ENCODE data around the gene ACOD1. TPM values are rescaled to one million over a fixed set of nuclear protein-coding genes. Genes with fewer than 3 reads are reported as not detected.
"Not testable (repeated sequence)": the region's sequence is repeated elsewhere in the genome, so short reads cannot be mapped to it uniquely, and the experiment has no call there.

Gene ACOD1
- total RNA-seq, result not detected

DNA sequence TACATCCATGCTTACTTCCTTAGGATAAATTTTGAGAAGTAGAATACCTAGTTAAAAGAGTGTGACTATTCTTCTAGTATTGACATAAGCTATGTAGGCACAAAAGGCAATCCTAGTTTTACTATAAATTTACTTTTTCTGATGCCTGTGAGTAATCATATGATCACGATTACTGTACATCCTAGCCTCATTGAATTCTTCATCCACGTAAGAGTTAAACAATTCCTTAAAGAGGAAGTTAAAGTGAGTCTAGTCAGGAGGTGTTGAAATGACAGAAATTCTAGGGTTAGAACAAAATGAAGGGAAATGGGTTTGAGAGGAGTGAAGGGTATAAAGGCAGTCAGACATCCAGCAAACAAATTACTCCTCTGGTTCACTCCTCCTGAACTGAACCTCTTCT, at the start of gene ACOD1:
ACOD1 (plus strand) TSS at position 363 of the 400 bp plus-strand sequence. CDS start 48 bp downstream, outside the sequence.
- H3K9me3 Mint-ChIP-seq, result peaks cover 2% of the 10 kb centered on the region
- ATAC-seq (ENCODE audit: low read depth) (no peak), DNase-seq (no peak)
- H3K27me3 Mint-ChIP-seq, result peaks cover 6% of the 10 kb centered on the region
- no peaks in the 10 kb centered on the region for H3K36me3 Mint-ChIP-seq
- H3K4me1 Mint-ChIP-seq, result no peaks in the 10 kb centered on the region
- no peak within 1 kb of the TSS for H3K4me3 Mint-ChIP-seq
- POLR2A ChIA-PET, result no interaction called here
- no peak within 1 kb of the TSS for H3K27ac Mint-ChIP-seq

DNA sequence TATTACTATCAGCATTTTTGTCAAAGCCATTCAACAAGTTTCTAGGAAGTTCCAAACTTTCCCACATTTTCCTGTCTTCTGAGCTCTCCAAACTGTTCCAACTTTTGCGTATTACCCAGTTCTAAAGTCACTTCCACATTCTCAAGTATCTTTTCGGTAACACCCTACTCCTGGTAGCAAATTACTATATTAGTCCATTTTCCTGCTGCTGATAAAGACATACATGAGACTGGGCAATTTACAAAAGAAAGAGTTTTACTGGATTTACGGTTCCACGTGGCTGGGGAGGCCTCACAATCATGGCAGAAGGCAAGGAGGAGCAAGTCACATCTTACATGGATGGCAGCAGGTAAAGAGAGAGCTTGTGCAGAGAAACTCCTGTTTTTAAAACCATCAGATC, 49.2 kb upstream of the ACOD1 start:
- H3K27ac Mint-ChIP-seq; DNase-seq; H3K9me3 Mint-ChIP-seq; ATAC-seq (ENCODE audit: low read depth); POLR2A ChIA-PET; H3K36me3 Mint-ChIP-seq; H3K4me3 Mint-ChIP-seq: not testable (repeated sequence)
- H3K4me1 Mint-ChIP-seq, result peaks cover 11% of the 10 kb centered on the region
- H3K27me3 Mint-ChIP-seq, result peaks cover 11% of the 10 kb centered on the region

DNA sequence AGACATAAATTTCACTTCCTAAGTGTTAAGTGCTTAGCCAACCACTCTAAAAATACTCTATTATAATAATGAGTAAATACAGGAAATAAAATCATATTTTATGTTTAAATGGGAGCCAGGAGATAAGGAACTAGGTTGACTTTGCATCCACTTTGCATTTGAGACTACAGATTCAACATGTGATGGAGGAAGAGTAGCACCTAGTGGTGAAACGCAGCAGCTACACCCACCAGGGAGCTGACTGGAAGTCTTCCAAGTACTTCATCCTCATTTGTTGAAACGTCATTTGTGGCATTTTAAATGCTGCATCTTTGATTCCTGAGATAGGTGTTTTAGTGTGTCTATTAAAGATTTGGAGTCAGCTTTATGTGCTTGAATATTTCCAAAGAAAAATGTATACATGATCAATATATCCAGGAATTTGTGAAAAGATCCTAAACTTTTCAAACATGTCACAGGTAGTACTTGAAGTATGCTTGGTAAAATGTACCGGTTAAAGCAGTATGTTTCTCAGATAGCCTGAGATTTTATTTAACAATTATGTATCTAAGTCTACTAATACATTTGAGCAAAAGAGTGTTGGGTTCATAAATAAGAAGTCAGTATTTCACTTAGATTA, 44.7 kb upstream of the ACOD1 start:
- H3K27ac Mint-ChIP-seq, result no peak overlapping the region
- peaks cover 5% of the 10 kb centered on the region for H3K27me3 Mint-ChIP-seq

GRCh38 chr13:76904507-76904906, 43.8 kb upstream of the ACOD1 start:
- Mint-ChIP-seq H3K4me1 (no peaks in the 10 kb centered on the region), H3K27ac (no peak overlapping the region), H3K27me3 (peaks cover 5% of the 10 kb centered on the region), H3K4me3 (no peak overlapping the region), H3K36me3 (no peaks in the 10 kb centered on the region), H3K9me3 (peaks cover 3% of the 10 kb centered on the region)
- ATAC-seq (ENCODE audit: low read depth) (no peak), DNase-seq (no peak)
- POLR2A ChIA-PET, result no interaction called here

More for the DNA sequence above, 44.7 kb upstream of the ACOD1 start:
- no peaks in the 10 kb centered on the region for H3K4me1 Mint-ChIP-seq
- peak; percentile 78 for ATAC-seq (ENCODE audit: low read depth)
- POLR2A ChIA-PET, result interaction anchor here (0.8 kb wide), 1 partner anchor 1211 kb away, joined by 3 read pairs; no protein-coding TSS in a partner anchor
- no peak overlapping the region for H3K4me3 Mint-ChIP-seq
- H3K9me3 Mint-ChIP-seq, result peaks cover 8% of the 10 kb centered on the region
- DNase-seq, result peak; percentile 40
- H3K36me3 Mint-ChIP-seq, result peaks cover 2% of the 10 kb centered on the region

- Mint-ChIP-seq H3K9me3 (no peaks in the 10 kb centered on the region), H3K27me3 (peaks cover 4% of the 10 kb centered on the region), H3K36me3 (no peaks in the 10 kb centered on the region), H3K4me3 (no peak overlapping the region), H3K27ac (no peak overlapping the region), H3K4me1 (no peaks in the 10 kb centered on the region)
- ATAC-seq (ENCODE audit: low read depth) (no peak), DNase-seq (no peak)
- POLR2A ChIA-PET, result no interaction called here
Observed at GRCh38 chr13:76912476-76912875, 35.8 kb upstream of the ACOD1 start.

DNA sequence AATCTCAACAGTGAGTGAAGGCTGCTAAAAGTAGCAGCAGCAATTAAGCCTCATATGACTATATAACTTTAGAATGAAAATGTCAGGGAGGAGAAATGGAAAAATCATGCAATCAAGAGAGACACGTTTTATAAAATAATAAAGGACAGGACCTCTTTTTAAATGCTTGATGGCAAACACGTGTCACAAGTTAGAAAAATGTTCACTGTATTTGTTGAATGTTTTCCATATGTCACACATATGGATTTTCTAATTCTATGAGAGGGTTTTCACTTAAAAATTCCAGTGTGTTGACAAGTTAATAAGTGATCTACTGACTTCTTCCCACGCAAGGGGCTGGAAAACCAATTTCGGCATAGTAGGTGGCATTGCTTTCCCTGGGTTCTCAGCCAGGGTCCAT, 34.4 kb upstream of the ACOD1 start:
- H3K27me3 Mint-ChIP-seq, result peaks cover 2% of the 10 kb centered on the region

GRCh38 chr13:76917095-76917494, 31.2 kb upstream of the ACOD1 start:
- H3K4me3 Mint-ChIP-seq, result no peak overlapping the region
- DNase-seq (no peak), ATAC-seq (ENCODE audit: low read depth) (no peak)
- H3K27me3 Mint-ChIP-seq, result peaks cover 2% of the 10 kb centered on the region
- no peaks in the 10 kb centered on the region for H3K4me1 Mint-ChIP-seq
- POLR2A ChIA-PET, result no interaction called here
- H3K36me3 Mint-ChIP-seq, result no peaks in the 10 kb centered on the region
- H3K27ac Mint-ChIP-seq, result no peak overlapping the region
- no peaks in the 10 kb centered on the region for H3K9me3 Mint-ChIP-seq

More for the DNA sequence above, 34.4 kb upstream of the ACOD1 start:
- no peak overlapping the region for H3K4me3 Mint-ChIP-seq
- no peaks in the 10 kb centered on the region for H3K36me3 Mint-ChIP-seq
- ATAC-seq (ENCODE audit: low read depth), result no peak
- H3K9me3 Mint-ChIP-seq, result no peaks in the 10 kb centered on the region
- H3K27ac Mint-ChIP-seq, result no peak overlapping the region
- DNase-seq, result no peak
- POLR2A ChIA-PET, result no interaction called here
- H3K4me1 Mint-ChIP-seq, result no peaks in the 10 kb centered on the region

DNA sequence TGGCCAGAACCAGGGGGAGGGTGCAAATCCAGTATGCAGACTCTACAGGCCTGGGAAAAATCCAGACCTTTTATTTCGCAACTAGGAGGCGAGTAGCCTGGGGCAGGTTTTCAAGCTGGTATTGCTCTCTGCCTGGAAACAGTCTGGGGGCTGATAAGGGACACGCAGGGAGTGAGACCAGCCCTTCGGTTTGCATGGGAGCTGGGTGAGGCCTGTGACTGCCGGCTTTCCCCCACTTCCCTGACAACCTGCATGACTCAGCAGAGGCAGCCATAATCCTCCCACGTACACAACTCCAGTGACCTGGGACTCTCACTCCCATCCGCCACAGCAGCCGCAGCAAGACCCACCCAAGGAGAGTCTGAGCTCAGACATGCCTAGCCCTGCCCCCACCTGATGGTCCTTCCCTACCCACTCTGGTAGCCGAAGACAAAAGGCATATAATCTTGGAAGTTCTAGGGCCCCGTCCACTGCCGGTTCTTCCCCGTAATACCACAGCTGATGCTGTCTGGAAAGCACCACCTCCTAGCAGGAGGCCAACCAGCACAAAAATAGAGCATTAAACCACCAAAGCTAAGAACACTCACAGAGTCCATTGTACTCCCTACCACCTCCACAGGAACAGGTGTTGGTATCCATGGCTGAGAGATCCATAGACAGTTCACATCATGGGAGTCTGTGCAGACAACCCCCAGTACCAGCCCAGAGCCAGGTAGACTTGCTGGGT, 30.4 kb upstream of the ACOD1 start:
- H3K9me3 Mint-ChIP-seq; H3K27ac Mint-ChIP-seq; H3K36me3 Mint-ChIP-seq; H3K4me1 Mint-ChIP-seq; POLR2A ChIA-PET; DNase-seq; H3K27me3 Mint-ChIP-seq; ATAC-seq (ENCODE audit: low read depth); H3K4me3 Mint-ChIP-seq: not testable (repeated sequence)

DNA sequence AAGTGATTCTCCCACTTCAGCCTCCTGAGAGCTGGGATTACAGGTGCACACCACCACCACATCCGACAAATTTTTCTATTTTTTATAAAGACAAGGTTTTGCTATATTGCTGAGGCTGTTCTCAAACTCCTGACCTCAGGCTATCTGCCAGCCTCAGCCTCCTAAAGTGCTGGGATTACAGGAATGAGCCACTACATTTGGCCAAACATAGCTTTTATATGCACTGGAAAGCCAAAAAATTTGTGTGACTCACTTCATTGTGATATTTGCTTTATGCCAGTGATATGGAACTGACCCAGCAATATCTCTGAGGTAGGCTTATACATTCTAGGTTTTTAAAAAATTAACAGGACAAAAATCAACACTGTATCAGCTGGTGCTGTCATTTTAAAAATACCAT, 26.8 kb upstream of the ACOD1 start:
- Mint-ChIP-seq H3K36me3 (no peaks in the 10 kb centered on the region), H3K9me3 (no peaks in the 10 kb centered on the region), H3K4me3 (no peak overlapping the region), H3K27me3 (peaks cover 11% of the 10 kb centered on the region), H3K4me1 (no peaks in the 10 kb centered on the region), H3K27ac (no peak overlapping the region)
- no peak for DNase-seq
- no peak for ATAC-seq (ENCODE audit: low read depth)
- POLR2A ChIA-PET, result no interaction called here

- Mint-ChIP-seq H3K36me3 (no peaks in the 10 kb centered on the region), H3K9me3 (no peaks in the 10 kb centered on the region), H3K4me1 (peaks cover 3% of the 10 kb centered on the region), H3K4me3 (no peak overlapping the region), H3K27me3 (peaks cover 9% of the 10 kb centered on the region), H3K27ac (no peak overlapping the region)
- DNase-seq (no peak), ATAC-seq (ENCODE audit: low read depth) (no peak)
- POLR2A ChIA-PET, result no interaction called here
Observed at GRCh38 chr13:76925115-76925514, 23.2 kb upstream of the ACOD1 start.

- peaks cover 3% of the 10 kb centered on the region for H3K4me1 Mint-ChIP-seq
- ATAC-seq (ENCODE audit: low read depth) (no peak), DNase-seq (no peak)
- H3K36me3 Mint-ChIP-seq, result no peaks in the 10 kb centered on the region
- no peak overlapping the region for H3K4me3 Mint-ChIP-seq
- H3K27me3 Mint-ChIP-seq, result peaks cover 5% of the 10 kb centered on the region
- H3K9me3 Mint-ChIP-seq, result peaks cover 3% of the 10 kb centered on the region
- POLR2A ChIA-PET, result no interaction called here
- H3K27ac Mint-ChIP-seq, result no peak overlapping the region
Observed at GRCh38 chr13:76927955-76928354, 20.4 kb upstream of the ACOD1 start.

DNA sequence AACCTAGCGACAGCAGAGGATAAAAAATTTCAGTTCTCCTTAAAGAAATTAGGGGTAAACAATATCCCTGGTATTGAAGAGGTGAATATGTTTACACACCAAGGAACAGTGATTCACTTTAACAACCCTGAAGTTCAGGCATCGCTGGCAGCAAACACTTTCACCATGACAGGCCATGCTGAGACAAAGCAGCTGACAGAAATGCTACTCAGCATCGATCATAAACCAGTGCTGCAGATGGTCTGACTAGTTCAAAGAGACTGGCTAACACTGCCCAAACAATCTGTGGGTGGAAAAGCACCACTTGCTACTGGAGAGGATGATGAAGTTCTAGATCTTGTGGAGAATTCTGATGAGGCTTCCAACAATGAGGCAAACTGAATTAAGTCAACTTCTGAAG, 19.9 kb upstream of the ACOD1 start:
- POLR2A ChIA-PET, result no interaction called here

GRCh38 chr13:76929320-76929719, 19.0 kb upstream of the ACOD1 start:
- Mint-ChIP-seq H3K27ac (no peak overlapping the region), H3K27me3 (peaks cover 5% of the 10 kb centered on the region), H3K9me3 (peaks cover 3% of the 10 kb centered on the region), H3K36me3 (no peaks in the 10 kb centered on the region), H3K4me1 (peaks cover 3% of the 10 kb centered on the region), H3K4me3 (no peak overlapping the region)
- DNase-seq, result no peak
- no peak for ATAC-seq (ENCODE audit: low read depth)
- POLR2A ChIA-PET, result no interaction called here

More for the DNA sequence above, 19.9 kb upstream of the ACOD1 start:
- peaks cover 5% of the 10 kb centered on the region for H3K27me3 Mint-ChIP-seq
- DNase-seq (no peak), ATAC-seq (ENCODE audit: low read depth) (no peak)
- H3K9me3 Mint-ChIP-seq, result peaks cover 3% of the 10 kb centered on the region
- H3K36me3 Mint-ChIP-seq, result no peaks in the 10 kb centered on the region
- H3K4me1 Mint-ChIP-seq, result peaks cover 3% of the 10 kb centered on the region
- no peak overlapping the region for H3K27ac Mint-ChIP-seq
- no peak overlapping the region for H3K4me3 Mint-ChIP-seq

GRCh38 chr13:76929851-76930374, 18.4 kb upstream of the ACOD1 start:
- Mint-ChIP-seq H3K27ac (no peak overlapping the region), H3K9me3 (peaks cover 3% of the 10 kb centered on the region), H3K4me3 (no peak overlapping the region), H3K4me1 (peaks cover 3% of the 10 kb centered on the region), H3K36me3 (no peaks in the 10 kb centered on the region), H3K27me3 (peaks cover 3% of the 10 kb centered on the region)
- POLR2A ChIA-PET, result no interaction called here
- no peak for ATAC-seq (ENCODE audit: low read depth)
- DNase-seq, result no peak

Measured in activated naive CD8-positive, alpha-beta T cell treated with anti-CD3 and anti-CD28 coated beads, Interleukin-2, amount 10 ng/mL, durations not matched to agents 7 days and 5 days (primary cell).